HG03565 (cell line): ENCODE data around the gene DAZAP1.

ENCODE experiments used
- ATAC-seq: cut with Tn5 transposase; IDR thresholded peaks from one replicate; pipeline ENCODE4 v1.9.1; 2021; ENCODE audit warnings: mild to moderate bottlenecking, moderate library complexity; ENCODE audit not compliant: unreplicated experiment

The DAZAP1 gene

DNA sequence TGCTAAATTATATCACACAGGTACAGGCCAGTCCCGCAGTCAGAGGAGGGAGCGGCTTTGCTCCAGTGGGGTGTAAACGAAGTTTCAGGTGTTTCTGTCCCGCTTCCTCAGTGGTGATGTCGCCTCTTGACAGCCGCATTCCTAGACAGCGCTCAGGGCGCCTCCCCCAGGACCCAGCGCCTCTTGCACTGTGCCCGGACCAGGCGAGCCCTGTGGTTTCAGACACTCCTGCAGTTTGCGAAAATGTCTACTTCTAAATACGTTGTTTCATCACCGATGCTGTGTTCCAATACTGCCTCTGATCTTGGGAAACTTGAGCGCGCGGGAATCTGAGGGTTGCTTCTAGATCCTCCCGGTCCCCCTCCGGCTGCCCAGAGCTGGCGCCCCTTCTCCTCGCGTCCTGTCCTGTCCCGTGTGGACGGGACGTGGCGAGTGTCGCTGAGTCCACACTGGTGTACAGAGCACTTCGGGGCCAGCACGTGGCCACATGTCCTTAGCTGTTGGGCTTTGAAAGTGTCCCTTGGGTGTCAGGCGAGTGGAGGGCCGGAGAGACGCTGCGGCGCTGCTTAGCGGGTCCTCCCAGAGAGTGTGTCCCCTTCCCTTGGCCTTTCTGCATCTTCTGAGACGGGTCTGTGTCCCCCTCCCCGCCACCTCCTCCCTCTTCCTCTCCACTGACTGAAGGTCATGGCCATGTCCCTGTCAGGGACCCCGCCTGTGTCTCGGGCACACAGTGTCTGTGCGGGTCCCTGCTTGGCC lies 16.2 kb downstream of the DAZAP1 start:
- no peak for ATAC-seq

DNA sequence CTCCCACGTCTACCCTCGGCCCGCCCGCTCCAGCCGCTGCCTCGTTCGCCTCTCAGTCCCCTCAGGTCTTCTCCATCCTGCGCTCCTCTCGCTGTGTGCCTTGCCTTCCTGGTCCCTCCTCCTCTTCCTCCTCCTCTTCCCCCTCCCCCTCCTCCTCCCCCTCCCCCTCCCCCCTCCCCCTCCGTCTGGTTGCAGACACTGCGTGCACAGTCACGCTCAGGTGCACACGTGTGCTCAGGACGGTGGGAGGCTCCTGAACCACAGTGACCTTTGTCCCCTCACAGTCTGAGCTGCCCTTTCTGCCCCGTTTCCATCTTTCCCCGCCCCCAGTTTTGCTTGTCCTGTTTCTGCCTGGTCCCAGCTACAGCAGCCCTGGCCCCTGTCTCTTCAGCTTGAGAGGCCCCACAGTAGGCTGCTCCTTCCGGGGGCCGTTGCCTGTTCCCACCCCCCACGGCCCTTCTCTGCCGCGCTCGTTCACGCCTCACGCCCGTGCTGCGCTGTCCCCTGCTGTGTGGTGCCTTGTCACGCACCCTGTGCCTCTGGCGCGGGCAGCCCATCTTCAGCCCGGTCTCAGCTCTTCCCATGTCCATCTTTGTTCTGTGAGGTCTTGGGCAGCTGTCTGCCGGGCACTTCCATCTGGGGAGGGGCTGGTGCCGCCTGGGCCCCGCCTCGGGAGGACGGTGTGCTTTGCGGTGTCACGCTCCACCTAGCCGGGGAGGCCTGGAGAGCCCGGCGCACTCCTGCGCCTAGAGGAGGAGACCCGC lies 17.0 kb downstream of the DAZAP1 start:
- ATAC-seq, result no peak

DNA sequence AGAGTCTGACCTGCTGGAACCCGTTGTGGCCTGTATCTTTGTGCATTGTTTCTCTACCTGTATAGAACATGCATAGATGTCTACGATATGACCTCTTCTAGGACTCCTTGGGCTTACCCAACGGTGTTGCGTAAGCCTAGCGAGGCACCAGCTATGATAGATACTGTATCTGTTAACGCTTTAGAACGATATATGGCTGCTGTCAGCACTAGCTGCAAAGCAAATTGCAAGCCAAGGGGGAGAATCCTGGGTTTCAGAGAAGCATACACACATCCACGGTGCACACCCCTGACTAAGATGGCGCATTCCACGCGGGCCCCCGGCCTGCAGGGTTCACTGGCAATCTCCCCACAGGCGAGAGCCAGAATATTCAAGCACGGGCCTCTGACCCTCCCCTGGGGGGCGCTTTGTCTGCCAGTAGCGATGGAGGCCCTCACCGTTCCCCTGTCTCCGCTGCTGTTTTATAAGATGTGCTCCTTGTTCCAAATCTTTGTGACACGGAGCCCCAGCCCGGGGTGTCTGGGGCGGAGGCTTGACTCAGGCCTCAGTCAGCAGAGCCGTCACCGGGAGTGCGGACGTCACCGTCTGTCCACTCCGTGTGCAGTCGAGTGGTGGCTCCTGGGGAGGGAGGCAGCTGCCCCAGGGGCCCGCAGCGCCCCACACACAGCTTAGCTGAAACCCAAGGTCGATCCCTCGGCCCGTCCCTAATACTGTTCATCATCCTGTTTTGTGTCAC lies 17.9 kb downstream of the DAZAP1 start:
- ATAC-seq, result no peak

DNA sequence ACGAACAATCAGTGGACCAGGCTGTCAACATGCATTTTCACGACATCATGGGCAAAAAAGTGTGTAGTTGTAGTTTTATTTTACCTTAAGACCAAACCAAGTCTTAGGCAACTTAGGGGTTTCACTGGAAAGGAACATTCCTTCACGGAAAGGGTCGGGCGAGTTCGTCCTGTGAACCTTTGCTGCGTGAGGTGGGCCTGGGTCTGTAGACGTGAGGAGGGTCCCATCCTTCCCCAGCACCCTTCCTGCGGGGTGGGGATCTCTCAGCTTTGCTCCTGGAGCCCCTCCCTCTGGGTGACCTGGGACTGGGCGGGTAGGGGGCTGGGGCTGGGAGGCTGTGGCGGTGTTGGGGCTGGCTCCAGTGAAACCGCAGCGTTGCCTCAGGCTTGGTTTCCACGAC lies 18.5 kb downstream of the DAZAP1 start:
- ATAC-seq, result no peak

DNA sequence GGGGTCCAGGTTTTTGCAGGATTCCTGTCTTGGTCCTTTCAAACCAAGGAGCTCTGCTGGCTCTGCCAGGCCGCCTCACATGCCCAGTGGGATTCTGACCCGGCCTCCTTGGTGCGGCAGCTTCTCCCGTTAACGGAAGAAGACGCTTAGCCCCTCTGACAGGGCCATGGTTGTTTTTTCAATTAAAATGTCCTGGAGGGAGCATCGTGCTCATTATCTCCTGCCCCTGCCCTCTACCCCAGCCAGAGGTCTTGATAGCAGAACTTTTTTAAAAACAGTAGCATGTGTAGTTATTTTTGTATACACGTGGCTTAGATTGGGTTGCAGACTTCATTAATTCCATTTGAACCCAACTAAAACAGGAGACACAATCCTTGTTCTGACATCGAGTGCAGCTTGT lies 19.4 kb downstream of the DAZAP1 start:
- ATAC-seq, result no peak

DNA sequence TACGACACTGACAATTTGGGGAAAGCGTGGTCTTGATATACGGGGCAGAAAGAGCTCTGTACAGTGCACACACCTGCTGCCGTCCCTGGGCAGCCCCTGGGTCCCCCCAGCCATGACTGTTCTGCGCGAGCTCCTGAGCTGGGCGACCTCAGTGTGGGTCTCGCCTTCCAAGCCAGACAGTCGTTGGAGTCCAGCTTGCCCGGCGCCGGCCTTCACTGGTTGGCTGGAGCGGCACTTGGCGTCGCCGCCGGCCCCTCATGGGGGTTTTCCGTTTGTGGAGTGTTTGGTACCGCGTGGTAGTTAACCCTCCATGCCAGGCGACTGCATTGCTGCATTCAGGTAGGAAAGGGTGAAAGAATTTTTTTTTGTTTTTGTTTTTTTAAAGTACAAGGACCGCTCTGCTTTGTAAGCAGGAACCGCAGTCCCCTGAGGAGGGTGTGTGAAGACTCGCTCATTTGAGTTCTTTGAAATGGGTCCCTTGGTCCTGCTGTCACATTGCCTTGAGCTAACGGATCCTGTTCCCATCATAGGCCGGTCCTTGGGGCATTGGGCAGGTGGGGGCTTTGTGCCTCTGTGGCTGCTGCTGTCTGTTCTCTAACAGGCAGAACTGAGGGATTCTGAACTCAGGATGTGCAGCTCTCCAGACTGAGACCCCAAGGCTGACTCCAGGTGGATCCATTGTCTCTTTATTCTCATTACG lies 20.0 kb downstream of the DAZAP1 start:
- no peak for ATAC-seq

DNA sequence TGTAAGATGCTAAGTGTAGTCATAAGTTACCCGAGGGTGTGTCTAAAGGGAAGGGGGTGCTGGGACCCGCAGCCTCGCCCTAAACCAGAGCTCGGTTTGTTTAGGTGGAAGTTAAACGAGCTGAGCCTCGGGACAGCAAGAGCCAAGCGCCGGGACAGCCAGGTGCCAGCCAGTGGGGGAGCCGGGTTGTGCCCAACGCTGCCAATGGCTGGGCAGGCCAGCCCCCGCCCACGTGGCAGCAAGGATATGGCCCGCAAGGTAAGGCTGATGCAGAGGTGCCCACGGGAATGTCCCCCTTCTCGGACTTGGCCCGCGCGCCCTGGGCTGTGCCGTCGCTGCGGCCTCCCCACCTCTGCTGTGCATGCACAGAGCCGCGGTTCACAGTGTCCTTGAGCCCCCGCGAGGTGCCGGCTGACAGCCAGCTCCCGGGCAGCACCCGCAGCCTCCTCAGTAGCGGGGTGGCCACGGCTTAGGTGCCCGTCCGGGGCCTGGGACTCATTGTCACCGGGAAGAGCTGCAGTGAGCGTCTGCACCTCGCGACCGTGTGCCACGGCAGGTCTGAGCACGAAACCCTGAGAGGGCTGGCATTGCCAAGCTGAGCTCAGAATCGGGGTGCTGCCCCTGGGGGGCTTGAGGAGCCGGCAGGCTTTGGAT lies 21.5 kb downstream of the DAZAP1 start:
- ATAC-seq, result no peak

DNA sequence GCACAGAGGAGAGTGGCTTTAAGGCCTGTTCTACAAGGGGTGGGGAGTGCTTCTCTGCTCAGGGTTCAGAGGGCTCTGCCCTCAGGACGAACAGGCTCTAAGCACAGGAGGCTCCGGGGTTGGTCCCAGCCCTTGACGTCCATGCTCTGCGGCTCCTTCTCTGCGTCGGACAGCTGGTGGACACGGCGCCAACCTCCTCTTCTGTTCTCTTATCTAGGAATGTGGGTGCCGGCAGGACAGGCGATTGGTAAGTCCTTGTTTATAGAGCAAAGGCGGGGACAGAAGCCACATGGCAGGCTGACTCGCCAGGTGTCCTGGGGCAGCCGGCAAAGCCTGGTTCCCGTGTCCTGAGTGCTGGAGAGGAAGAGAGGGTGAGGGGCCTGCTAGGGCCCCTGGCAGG lies 22.4 kb downstream of the DAZAP1 start:
- no peak for ATAC-seq

DNA sequence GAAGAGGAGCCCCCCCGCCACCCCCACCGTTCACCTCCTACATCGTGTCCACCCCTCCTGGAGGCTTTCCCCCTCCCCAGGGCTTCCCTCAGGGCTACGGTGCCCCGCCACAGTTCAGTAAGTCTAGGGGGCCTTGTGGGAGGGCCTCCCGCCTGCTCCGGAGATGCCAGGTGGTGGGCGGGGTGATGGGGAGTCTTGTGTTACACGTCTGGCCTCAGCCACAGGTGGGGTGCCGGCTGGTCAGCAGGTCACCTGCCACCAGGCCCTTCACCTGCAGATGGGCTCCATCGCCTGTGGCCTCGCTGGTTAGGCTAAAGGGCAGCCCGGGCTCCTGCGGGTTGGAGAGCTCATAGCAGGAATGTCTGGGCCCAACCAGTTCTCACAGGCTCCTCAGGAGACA lies 22.9 kb downstream of the DAZAP1 start:
- ATAC-seq, result no peak

DNA sequence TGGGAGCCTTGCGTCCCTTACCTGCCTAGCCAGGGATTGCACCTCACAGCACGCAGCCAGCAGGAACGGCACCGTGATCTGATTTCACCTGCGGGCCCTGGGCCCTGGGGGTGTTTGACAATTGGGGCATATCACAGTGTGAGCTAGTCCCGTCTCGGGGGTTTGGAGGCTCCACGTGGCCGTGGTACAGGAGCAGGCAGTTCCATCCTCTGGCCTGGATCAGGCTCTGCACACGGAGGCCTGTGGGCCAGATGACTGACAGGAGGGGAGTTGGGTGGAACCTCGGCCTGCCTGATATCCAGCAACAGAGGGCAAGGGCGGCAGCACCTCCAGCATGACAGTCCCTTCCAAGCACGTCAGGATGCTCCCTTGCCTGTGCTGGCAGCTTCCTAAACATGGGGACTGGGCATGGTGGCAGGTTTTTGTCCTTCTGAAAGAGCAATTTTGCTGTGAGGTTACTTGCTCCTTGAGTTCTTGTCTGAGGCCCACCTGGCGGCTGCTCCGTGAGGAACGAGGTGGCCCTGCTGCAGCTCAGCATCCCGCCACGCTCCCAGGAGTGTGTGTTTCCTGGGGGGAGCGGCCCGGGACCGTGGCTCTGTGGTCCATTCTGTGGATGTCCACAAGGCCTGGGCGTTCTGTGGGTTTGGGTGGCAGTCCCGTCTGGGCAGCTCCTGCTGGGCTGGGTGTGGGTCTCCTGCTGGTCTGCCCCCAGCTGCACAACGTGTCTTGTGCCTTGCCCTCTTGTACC lies 24.5 kb downstream of the DAZAP1 start:
- no peak for ATAC-seq

DNA sequence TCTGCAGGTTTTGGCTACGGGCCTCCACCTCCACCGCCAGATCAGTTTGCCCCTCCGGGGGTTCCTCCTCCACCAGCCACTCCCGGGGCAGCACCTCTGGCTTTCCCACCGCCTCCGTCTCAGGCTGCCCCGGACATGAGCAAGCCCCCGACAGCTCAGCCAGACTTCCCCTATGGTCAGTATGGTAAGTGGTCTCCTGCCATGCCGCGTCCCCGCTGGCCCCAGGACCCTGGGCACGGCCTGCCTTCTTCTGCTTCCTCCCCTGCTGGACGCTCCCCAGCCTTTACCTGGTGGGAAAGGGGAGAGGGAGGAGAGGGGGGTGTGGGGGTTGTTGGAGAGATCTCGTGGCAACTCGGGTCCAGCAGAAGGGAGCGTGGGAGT lies 25.1 kb downstream of the DAZAP1 start:
- ATAC-seq, result no peak

DNA sequence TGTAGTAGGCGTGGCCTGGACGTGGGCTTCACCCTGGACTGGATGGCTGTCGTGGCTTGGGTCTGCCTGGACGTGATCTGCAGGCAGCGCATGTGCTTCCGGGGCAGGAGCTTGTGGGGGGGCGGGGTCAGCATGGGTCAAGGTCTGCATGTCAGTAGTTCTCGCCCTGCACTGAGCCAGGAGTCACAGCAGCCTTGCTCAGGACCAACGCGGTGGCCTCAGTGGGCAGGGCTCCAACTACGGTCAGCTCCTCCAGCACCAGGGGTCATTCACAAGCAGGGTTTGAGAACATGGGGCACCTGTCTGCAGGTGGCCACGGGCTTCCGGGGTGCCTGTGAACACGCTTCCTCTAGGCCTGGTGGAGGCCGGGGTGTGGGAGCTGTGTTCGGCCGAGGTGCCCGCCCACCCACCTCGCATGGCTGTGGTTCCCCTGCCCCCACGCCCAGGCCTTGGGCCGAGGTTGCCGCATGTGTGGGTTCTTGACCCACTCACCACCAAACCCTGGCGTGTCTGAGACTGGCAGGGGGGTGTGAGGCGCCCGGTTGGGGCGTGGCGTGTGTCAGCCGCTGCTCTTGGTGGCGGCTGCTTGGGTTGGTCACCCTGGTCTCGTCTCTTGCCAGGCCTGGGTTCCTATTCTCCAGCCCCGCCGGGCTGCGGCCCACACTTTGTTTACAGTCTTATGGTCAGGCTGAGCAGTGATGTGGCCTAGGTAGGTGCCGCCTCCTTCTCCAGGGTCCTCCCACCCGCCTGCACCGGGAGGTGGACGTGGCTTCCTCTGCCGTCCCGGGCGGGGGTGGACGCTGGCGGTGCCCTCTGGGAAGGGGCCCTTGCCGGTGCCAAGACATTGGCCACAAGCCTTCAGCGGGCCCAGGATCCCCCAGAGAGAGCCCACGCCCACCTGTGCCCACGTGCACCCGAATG lies 26.0 kb downstream of the DAZAP1 start:
- ATAC-seq, result no peak

DNA sequence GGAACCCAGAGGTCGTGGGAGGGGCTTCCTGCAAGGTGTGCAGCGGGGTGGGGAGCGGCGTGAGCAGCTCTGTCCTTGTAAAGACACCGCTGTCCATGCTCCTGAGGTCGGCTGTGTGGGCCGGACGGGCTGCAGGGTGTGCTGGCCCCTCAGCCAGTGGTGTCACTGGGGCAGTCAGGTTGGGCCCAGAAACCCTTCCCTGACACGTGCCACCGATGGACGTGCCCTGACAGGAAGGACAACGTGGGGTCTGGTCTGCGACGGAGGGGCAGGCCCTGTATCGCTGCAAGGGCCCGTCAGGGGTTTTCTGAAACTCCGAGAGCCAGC lies 26.6 kb downstream of the DAZAP1 start:
- ATAC-seq, result no peak

DNA sequence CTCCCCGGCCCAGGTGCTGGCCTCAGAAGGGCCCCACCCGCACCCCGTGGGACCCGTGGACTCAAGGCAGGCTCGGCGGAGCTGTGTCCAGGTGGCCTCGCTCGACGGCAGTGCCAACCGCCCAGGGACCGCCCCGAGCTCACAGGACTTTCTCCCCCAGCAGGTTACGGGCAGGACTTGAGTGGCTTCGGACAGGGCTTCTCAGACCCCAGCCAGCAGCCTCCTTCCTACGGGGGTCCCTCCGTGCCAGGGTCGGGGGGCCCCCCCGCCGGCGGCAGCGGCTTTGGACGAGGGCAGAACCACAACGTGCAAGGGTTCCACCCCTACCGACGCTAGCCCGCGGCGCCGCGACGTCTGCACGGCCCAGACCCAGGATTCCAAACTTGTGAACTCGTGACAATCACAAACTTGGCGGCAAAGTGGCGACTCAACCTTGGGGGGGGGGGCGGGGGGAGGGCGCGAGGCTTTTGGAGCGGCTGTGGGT lies 27.2 kb downstream of the DAZAP1 start:
- ATAC-seq, result no peak

DNA sequence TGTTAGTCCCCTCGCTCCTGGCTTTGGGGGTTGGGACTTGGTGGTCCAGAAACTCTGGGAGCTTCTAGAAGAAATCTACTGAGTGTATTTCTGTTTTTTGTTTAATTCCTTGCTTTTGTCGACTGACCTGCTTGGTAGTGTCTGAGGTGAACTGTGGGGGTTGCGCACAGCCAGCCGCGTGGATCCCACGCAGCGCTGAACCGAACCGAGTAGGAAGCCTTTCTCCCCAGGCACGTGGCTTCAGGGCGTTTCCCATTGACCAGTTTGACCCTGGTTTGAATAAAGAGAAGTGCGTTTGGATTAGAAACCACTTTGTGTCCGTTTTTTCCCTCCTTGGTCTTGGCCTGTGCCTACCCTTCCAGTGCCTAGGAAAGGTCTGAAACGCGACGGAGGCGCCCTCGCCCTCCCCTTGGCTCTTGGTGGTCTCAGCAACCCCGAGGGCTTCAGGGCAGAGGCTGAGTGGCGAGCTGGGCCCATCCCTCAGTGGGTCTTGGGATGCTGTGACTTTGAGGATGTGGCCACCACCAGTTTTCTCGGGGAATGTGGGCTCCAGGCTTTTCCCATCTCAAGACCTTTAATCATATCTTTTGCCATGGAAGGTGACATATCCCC lies 28.1 kb downstream of the DAZAP1 start:
- no peak for ATAC-seq

DNA sequence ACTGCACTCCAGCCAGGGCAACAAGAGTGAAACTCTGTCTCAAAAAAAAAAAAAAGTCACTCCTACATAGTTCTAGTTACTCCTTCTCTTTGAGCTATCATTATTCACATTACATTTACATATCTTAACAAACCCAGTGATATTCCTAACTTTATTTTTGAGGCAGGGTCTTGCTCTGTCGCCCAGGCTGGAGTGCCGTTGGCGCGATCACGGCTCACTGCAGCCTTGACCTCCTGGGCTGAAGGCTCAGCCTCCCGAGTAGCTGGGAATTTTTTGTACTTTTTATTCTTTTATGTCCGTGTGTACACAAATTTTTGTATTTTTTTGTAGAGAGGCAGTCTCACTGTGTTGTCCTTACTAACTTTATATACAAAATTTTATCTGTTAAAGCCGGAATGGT lies 30.2 kb downstream of the DAZAP1 start:
- ATAC-seq, result no peak

DNA sequence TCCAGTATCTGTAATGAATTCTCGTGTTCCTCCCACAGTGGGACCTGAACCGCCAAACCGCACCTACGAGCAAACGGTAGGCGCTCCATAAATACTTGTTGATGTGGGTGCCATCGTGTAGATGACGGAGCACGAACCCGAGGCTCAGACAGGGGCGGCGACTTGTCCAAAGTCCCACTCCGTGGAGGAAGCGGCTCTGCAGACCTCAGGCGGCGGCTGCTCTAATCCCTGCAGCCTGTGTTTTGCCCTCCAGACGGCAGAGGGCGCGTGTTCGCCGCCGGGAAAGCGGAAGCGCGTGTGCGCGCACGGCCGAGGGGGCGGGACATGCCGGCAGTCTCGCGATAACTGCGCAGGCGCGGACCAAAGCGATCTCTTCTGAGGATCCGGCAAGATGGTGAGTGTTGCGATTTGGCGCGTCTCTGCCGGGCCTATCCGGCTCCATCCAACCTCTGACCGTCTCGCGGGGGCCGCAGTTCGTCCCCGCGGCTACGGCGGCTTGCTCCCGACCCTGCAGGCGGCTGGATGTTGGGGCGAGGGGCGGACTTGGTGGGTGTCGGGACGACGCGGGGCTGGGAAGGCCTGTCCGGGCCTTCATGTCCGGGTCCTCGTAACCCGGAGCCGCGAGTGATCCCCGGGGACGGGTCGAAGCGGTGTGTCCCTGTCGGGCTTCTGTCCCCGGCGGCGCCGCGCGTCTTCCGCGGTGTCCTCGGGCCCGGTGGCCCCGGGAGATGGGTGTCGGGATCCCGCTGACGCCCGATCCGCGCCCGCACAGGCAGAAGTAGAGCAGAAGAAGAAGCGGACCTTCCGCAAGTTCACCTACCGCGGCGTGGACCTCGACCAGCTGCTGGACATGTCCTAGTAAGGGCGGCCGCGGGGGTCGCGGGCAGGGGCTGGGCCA lies 30.9 kb downstream of the DAZAP1 start, which contains the start of gene RPS15:
RPS15 (plus strand) TSS at position 362 of the 898 bp plus-strand sequence; CDS start at position 392, 30 bp downstream.
- ATAC-seq, result peak; percentile 74
